ENCODE data around the gene MYD88. TPM values are rescaled to one million over a fixed set of nuclear protein-coding genes. Genes with fewer than 3 reads are reported as not detected.

Gene MYD88
- total RNA-seq, 1 donor from 2014 or later, result 47.3 TPM

- no peak overlapping the region for H3K4me3 ChIP-seq (ENCODE audit: low read depth, low read length)
- TF ChIP-seq CTCF (conservative IDR thresholded peaks at IDR 0.05; ENCODE audit: low read depth, low read length), result no peak
- no peak for DNase-seq (ENCODE audit: low read depth)
Observed at GRCh38 chr3:38121832-38122461, 16.5 kb upstream of the MYD88 start.

DNA sequence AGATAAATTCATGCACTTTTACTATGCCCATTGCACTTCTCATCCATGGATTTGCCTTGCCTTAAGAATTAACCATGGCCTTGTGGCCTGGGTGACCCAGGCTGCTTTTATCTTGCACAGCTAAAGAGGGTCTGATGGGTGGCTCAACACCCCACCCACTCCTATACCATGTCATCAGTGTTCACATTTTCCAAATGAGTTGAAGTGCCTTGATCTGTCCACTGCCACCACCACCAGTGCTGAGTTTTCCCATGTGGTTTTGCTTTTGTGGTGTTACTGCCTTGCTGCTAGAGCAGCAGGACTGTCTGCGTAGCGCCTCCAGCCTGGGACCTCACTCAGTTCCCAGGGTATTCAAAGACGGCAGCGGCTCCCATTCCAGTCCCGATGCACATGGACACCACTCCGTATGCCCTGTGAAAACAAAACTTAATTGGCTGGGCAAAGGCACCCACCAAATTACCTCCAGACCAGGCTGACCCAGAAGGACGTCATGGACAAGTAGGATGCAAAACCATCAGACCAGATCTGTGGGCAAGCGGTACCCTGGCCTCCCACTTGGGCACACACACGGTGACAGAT lies 15.7 kb upstream of the MYD88 start:
- DNase-seq (ENCODE audit: low read depth), result no peak
- no peak for TF ChIP-seq CTCF (conservative IDR thresholded peaks at IDR 0.05; ENCODE audit: low read depth, low read length)
- H3K4me3 ChIP-seq (ENCODE audit: low read depth, low read length), result no peak overlapping the region

DNA sequence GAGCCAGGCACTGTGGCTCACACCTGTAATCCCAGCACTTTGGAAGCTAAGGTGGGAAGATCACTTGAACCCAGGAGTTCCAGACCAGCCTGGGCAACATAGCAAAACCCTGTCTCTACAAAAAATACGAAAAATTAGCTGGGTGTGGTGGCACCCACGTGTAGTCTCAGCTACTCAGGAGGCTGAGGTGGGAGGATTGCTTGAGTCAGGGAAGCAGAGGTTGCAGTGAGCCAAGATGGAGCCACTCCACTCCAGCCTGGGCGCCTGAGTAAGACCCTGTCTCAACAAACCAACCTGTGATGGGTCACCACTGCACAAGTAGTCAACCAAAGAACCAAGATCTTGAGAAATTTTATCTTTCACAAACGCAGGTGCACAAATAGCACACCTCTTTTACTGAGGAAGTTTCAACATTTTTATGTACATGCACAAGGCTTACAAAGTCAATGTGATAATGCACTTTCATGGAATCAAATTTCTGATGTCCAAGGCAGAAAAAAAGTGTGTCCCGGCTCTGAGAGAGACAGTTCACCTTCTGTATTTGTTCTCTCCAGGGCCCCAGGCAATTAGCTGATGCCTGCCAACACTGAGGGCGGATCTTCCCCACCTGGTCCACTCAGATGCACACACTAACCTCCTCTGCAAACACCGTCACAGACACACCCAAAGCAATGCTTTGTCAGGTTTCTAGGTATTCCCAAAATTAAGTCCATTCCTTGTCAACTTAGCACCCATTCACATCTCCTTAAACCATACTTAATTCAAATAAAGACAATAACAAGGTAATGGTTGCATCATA lies 13.9 kb upstream of the MYD88 start:
- no peak overlapping the region for H3K4me3 ChIP-seq (ENCODE audit: low read depth, low read length)
- no peak for DNase-seq (ENCODE audit: low read depth)
- no peak for TF ChIP-seq CTCF (conservative IDR thresholded peaks at IDR 0.05; ENCODE audit: low read depth, low read length)

GRCh38 chr3:38125305-38126120 lies 12.9 kb upstream of the MYD88 start:
- DNase-seq (ENCODE audit: low read depth), result no peak
- H3K4me3 ChIP-seq (ENCODE audit: low read depth, low read length), result no peak overlapping the region
- TF ChIP-seq CTCF (conservative IDR thresholded peaks at IDR 0.05; ENCODE audit: low read depth, low read length), result no peak

GRCh38 chr3:38126121-38126892 lies 12.2 kb upstream of the MYD88 start:
- TF ChIP-seq CTCF (conservative IDR thresholded peaks at IDR 0.05; ENCODE audit: low read depth, low read length), result no peak
- no peak overlapping the region for H3K4me3 ChIP-seq (ENCODE audit: low read depth, low read length)
- DNase-seq (ENCODE audit: low read depth), result no peak

DNA sequence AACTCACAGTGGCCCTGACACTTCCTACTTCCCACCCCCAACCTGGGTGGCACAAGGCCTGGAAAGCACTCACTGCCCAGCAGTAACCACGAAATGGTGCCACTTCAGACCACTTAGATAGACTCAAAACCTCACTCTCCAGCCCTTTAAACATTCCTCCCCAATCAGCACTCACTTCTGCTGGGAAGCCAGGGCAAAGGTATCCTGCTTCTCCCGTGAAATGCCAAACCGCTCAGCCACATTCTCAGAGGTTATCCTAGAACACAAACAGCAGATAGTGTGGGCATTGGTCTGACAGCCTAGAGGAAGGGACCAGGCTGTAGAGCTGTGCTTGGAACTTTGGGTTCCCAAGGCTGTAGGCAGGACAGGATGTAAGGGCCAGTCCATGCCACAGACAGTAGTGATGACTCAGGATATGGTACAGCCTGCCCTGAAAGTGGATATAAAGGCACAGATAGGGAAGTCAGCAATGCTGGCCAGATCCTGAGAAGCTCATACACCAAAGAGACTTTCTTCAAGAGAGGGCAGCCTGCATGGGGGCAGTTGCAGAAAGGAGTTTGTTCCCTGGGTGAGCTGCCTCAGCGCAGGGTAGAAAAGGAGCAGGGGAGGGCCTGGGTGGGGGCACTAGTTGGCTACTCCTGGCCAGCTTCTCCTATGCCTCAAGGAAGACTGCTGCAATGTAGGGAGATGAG lies 10.7 kb upstream of the MYD88 start:
- DNase-seq (ENCODE audit: low read depth), result no peak
- H3K4me3 ChIP-seq (ENCODE audit: low read depth, low read length), result no peak overlapping the region
- TF ChIP-seq CTCF (conservative IDR thresholded peaks at IDR 0.05; ENCODE audit: low read depth, low read length), result no peak

Measured in epithelial cell of proximal tubule (primary cell).